Stimulated activated naive CD4-positive, alpha-beta T cell treated with Interleukin-2 at 50 U/mL for 16 hours (primary cell): ENCODE measurements around the gene RSRC1.
"Not testable (repeated sequence)": the region's sequence is repeated elsewhere in the genome, so short reads cannot be mapped to it uniquely, and the experiment has no call there.

Experiments used
- DNase-seq: peaks from one replicate; lab custom pipeline; 2025; lab: John Stamatoyannopoulos, UW

RSRC1 gene, protein sequence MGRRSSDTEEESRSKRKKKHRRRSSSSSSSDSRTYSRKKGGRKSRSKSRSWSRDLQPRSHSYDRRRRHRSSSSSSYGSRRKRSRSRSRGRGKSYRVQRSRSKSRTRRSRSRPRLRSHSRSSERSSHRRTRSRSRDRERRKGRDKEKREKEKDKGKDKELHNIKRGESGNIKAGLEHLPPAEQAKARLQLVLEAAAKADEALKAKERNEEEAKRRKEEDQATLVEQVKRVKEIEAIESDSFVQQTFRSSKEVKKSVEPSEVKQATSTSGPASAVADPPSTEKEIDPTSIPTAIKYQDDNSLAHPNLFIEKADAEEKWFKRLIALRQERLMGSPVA

DNA sequence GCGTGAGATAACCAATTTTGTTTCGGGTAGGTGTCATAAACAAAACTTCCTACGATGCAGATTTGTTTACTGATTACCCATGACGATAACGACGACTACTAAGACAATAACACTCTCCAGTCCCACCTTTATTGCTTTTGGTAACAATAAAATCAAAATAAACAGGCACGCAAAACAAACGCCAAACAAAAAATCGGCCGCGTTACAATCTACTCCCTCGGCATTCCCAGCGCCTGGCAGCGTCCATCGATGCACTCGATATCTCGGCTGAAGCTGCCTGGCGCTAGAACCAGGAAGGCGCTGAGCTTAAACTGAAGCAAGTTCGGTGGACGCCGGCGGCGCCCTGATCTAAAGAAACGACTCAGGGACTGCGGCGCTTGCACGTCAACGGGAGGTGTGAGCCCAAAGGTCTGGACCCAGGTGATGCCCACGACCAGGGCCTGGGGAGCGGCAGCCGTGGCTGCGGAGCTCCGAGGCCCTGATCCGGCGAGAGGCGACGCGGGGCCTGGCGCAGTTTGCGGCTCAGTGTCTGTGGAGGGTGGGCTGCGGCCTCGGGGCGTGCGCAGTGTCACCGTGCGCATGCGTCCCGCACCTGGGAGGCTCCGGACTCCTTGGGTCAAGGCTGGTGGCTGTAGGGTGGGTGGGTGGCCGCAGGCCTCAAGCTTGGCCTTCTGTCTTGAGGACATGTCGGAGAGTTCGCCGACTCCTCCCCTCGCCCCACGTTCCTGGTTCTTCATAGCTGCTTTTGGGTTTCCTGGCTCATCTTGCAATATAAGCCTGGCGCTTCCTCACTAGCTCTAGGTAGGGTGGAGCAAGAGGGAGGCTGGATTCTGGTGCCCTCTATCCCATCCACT lies at the start of gene RSRC1:
RSRC1 (plus strand) TSS at position 286 of the 854 bp plus-strand sequence. CDS start 12,016 bp downstream, outside the sequence.
- DNase-seq: peak; percentile 78

DNA sequence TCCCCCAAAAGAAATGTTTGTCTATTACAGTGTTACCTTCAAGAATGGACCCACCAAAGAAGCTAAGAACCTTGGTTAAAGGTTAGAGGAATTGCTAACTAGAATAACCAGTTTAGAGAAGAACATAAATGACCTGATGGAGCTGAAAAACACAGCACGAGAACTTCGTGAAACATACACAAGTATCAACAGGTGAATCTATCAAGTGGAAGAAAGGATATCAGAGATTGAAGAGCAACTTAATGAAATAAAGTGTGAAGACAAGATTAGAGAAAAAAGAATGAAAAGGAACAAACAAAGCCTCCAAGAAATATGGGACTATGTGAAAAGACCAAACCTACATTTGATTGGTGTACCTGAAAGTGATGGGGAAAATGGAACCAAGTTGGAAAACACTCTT lies 44.3 kb upstream of the RSRC1 start:
- DNase-seq: not testable (repeated sequence)

DNA sequence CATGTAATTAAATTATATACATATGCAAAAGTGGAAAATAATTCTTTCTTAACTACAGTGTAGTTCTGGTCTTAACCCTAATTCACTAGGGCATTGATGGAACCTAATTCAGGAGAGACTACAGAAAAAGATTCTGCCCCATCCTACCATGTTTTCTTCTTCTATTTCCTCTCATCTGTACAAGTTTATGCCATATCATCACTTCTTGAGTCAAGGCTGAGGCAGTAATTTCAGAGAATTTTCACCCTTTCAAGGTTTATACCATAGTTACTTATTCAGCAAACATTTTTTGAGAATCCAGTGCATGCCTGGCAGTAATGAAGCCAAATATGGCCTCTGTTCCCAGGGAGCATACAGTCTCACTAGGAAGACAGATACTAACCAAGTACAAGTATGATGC lies 37.1 kb upstream of the RSRC1 start:
- no peak for DNase-seq

DNA sequence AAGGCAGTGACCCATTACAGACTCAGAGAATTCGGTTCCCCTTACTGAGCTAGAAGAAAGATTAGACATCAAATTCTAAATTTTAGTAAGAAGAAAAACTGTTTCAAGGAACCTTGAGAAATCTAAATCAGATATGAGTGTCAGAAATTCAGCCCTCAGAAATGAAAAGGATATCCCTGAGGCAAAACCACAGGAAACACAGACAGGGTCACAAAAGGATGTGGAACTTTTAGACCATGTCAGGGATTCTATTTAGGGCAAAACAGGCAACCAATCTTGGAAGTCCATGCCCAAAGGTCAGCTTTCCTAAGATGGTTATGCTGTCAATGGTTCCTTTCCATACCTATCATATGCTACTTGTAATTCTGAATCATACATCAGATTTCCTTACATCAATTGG lies 35.3 kb upstream of the RSRC1 start:
- DNase-seq: no peak

DNA sequence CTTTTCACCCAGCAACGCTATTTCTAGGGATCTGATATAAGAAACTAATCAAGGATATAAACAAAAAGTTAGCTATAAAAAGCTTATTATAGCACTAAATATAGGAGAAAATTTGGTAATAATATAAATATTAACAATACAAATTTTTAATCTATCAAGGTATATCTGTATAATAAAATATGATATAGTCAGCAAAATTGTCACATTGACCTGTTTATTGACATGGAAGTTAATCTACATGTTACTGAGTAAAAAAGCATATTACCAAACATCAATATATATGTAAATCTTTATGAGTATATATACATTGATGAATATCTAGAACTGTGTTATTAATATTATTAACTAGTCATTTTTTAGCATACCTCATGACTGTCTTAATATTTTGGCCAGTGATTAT lies 30.3 kb upstream of the RSRC1 start:
- DNase-seq: no peak

DNA sequence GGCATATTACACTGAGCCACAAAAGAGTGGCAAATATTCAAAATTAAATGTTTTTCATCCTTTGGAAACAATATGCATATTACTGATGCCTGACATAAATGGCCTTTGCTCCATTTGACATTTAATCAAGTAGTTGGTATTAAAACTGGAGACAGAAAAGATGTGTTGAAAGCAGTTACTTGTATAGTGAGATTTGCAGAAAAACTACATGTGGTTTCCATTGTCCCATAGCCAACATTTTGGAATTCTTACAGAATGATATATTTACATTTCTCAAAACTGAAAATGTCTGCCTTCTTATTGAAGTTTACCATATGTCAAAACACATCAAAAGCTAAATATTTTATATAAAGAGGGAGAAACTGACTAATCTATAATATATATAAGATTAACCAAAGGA lies 25.2 kb upstream of the RSRC1 start:
- no peak for DNase-seq

DNA sequence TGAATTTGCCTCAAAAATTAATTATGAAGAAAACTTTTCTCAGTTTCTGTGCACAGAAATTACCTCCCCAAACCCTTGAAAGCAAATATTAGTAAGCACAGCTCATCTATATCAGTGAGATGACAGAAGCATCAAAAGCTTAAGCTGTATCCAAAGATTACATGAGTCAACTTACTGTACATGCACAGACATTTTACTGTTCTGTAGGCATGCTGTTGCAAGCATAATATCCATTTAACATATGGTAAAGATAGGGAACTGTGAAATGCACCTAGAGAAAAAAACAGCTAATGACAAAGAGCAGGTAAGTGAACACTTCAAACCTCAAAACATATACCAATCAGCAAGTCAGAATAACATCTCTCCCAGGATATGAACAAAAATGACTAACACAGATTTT lies 24.5 kb upstream of the RSRC1 start:
- no peak for DNase-seq

DNA sequence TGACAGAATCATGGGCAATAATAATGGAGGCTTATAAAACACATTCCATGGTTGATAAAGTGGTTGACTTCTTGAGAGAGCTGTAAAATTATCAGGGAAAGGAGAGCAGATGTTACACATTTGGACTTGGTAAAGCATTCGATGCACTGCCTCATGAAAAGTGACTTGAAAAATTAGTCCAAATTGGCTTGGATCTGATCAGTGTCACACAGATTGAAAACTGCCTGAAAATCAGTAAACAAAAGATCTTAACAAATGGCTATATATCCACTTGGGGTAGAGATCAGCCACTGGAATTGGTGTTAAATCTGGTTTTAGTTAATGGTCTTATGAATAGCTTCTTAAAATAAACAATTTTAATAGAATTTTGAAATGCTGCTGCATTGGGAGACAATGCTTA lies 24.0 kb upstream of the RSRC1 start:
- DNase-seq: no peak

DNA sequence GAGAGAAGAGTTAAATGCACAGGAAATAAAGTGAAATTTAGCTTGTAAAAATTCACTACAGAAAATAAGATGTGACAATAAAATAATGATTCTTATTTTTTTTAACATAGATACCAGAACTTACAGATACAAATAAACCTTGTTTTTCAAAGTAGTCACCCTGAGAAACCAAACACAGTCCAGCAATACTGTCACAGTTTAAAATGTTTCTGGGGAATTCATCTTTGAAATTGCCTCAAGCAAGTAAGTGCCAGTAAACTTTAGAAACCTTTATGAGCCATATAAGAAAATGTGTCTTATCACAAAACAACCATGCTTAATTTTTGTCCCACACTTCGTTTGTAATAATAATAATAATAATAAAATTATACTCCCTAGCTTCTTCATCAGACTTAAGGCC lies 23.5 kb upstream of the RSRC1 start:
- no peak for DNase-seq

DNA sequence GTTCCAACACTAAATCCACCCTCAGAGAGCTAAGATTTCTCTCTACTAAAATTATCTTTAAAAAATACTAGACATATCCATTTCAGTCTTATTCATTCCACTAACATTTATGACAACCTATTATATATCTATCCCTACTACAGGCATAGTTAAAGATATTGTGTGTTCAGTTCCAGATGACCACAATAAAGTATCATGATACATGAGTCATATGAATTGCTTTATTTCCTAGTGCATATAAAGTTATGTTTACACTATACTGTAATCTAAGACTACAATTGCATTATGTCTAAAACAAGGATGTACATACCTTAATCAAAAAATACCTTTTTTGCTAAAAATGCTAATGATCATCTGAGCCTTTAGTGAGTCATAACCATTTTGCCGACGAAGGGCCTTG lies 23.1 kb upstream of the RSRC1 start:
- no peak for DNase-seq

DNA sequence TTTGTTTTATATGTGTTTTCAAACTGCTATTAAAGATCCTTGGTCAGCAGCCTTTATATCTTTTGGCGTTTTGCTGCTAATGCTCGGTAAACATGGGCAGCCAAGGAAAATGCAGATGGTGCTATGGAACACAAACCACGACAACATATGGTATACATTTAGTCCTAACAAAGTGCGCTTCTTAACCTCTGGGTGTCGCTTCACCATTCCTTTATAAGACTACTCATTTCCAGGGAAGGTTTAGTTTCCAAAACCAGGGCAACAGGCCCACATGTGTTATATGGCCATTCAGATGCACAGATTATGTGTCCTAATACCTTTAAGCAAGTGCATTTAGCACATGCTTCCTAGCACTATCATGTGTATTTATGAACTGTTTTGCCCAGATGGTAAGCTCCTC lies 18.4 kb upstream of the RSRC1 start:
- DNase-seq: no peak

DNA sequence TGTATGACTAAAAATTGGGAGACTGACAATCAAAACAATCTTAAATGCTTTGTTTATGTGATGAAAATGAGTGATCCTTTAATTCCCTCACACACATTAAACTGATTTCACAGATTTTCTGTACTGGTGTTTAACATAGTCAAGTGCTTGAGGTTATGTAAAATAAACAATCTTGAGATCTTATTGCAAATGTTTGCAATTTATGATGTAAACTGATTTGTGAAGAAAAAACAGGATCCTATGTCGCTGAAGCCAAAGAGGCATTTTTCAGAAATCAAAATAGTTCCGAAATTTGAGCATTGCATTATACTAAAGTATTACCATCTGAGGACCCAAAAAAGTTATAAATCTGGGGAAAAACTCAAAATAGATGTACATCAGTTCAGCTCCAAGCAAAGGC lies 16.4 kb upstream of the RSRC1 start:
- no peak for DNase-seq

DNA sequence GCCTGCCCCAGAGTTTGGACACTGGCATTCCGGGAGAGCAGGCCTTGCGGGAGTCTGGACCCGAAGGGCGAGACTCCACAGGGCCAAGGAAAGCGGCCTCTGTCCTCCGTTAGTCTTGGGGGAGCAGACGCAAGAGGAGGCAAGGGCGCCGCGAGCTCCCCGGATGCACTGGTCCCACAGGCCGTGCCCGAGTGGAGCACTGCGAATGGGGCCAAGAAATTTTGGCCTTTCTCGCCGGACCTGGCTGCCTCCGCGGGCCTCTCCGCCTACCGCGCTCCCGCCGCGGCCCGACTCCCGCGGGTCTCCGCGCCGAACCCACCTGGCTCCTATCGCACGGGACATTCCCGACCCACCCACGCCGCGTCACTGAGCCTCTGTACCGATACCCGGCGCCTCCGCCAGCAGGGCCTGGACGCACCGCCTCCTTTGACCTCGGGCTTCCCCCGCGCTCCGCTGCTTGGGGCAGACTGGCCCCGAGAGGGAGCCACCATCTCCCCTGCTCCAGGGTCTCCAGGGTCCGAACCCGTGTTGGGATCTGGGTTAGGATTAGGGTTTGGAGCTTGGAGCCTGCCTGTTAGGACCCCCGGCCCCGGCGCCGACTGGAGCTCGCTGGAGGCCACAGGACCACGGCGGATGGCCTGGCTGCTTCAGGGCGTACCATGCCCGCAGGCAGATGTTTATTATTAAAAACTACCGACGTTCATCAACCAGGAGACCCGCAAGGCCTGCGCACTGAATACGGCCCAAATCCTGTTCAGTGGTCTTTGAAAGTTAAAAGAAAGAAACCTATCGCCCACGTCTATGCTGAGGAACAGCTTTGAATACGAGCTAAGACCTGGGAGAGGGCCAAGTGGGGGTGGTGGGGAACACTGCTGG lies 15.4 kb upstream of the RSRC1 start:
- DNase-seq: no peak

DNA sequence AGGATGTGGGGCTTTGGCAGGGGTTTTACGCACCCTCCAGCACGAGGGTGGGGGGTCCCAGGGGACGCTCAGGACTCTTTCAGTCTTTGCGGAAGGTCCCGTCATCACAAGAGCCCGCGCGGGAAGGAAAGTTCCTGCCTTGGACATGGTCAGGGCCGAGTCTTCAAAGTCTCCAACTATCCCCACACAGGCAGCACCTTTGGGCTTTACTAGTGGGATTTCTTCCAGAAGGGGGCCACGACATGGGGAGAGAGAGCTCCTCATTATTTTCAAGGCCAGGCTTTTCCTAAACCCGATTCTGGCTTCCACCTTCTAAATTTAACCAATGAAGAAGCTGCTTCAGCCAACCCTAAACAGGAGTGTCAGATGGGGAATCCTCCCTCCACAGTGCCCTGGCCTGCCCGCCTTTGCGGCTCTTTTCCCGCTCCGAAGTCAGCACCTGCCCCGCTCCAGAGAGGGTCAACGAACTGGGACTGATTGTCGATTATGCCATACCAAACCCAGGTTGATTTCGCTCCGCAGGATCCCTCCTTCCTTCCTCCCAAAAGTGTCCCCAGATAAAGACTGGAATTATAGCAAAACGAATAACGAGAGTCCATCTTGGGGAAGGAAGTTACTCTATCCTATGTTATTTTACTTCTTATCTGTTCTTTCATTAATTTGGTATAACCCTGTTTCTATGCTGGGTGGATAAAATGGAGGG lies 14.6 kb upstream of the RSRC1 start:
- DNase-seq: no peak

DNA sequence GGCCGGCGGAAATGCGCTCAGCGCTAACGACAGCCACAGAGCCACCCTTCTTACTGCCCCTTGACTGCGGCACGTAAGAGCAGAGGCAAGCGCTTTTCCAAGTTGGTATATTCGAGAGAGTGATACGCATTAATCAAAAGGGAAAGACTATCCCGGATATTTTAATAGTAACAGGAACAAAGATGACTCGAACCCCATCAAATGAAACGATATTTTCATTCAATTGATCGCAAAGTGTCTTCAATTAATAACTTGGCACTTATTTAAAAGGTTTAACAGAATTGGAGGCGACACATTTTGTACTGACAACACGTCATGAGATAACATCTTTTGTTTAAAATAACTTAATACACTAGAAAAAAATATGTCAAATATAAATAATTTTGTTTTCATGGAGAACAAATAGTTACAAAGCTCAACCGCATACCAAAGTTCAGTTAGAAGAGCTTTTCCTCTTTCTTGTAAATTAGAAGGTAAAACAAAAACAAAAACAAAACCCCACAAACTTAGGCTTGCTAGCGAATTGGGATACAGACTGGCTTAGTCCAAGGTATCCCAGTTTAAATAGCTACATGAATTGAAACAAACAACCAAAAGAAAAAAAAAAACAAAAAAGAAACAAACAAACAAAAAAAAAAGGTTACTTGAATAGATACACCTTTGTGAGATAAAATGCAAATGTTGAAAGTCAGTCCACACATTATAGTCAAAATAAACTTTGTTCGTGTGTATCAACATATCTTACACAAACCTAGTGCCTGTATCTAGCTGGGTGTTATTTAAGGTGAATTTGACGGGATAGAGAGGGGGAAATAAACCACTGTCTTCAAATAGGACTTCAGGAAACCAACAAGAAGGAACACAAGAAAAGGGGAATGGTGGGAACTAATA lies 13.8 kb upstream of the RSRC1 start:
- DNase-seq: no peak

DNA sequence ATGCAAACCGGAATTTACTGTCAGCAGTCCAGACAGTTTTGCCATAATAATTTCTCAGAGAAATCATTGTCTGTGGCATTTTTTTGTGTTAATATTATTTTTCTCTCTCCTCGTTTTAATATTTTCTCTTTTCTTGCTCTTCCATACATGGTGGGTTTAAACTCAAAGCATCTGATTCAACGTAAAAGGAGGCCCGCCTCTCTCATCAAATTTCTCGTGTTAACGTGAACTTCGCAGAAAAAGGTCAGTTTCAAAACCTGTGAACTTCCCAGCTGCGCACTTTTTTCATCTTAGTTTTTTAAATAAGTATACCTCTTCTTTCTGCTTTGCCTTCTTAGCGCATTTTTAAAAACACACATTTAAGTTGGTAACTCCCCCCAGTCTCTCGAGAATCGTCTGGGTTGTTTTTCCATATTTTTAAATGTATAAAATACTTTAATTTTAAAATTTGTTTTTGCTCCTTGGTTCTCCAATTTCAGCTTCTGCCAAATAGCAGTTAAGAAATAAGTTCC lies 12.8 kb upstream of the RSRC1 start:
- DNase-seq: no peak

DNA sequence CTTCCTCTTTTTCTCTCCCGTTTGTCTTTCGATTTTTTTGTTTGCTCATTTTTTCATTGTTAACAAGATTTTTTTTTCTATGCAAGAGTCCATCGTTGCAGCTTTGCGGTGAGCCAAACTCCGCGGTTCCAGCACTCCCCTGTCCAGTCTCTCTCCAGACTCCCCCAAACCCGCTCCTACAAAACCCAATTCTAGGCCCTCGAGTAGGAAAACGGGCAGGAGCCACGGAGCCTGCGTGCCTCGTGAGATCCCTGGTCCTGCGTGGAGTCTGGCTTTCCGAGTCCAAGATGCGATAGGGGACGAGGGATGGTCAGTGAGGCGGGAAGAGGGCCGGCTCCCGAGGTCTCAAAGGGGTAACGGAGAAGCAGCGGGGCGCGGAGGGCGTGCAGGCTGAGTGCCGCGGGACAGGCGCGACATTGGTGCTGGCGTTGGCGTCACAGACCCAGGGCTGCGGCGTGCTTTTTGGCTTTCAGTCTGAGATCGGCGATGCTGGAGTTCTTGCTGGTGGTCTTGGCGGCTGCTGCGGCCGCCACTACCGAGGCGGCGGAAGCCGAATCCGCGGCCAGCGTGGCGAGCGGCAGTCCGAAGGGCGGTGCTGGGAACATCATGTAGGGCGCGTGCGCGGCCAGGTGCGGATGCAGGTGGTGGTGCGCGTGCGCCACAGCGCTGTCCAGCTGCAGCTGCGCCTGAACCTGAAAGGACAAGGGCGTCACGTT lies 12.1 kb upstream of the RSRC1 start:
- DNase-seq: peak; percentile 57

DNA sequence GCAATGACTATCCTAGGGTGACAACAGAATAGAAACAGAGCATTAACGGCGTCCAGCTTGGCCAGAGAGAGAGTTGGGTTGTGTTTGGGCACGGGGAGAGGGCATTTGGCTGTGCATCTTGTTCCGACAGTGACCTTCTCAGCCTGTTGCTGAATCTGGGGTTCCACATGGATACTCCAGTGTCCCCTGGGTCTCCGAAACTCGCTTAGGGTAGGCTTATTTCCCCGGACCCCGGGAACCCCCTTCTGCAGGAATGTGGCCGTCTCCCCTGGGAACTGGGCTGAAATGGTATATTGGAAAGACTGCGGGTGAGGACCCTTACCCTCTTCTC lies 11.6 kb upstream of the RSRC1 start:
- DNase-seq: no peak

DNA sequence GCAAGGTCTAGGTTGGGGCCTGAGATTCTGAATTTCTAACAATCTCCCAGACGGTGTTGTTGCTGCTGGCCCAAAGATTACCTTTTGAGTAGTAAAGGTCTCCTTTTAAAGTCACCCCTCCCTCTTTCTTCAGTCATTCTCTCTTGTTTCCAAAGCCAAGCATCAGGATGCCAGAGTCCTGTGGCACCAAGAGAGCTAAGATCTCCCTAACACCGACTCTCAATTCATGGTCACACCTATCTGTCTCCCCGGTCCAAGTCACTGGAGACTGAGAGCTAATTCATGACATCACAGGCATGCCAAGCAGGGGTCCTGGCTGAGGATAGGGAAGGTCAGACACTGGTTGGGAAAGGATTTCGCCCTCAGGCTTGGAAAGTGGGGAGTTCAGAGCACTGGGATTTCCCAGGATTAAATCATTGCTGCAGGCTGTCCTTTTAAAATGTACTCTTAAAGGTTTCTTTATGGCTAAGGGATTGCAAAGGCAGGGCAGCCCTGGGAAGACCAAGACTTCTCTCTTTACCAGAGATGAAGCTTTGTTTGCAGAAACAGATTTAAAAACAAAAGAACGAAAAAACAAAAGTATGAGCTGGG lies 11.0 kb upstream of the RSRC1 start:
- DNase-seq: no peak

DNA sequence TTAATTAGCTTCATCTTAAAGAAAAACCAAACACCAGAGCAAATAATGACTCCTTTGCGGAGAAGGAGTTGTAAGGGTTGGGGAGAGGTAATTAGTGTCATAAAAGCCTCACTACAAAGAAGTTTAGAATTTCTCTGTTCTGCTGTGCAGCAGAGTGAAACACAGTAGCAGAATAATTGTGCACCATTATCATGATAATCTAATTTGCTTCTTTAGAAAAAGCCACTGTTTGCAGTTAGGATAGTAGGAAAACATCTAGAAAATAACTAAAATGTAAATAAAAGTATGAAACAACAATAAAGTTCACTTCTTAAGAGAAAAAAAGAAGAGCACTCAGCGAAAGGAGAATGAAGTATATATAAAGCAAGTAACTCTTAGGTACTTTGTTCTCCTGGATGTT lies 9.2 kb upstream of the RSRC1 start:
- no peak for DNase-seq
